Kidney (tissue), 14 donors: Measurements from ENCODE around the gene BABAM2. TPM values are rescaled to one million over a fixed set of nuclear protein-coding genes. Genes with fewer than 3 reads are reported as not detected.

Experiments
- DNase-seq, 5 donors: peaks; one replicate each; pipeline ENCODE4 v3.0.0-alpha.2; 2013 to 2020
- FAIRE-seq: peaks from 2 replicates; lab custom pipeline; 2012; peaks lifted over from hg19 to GRCh38; lab: Jason Lieb, UNC
- H3K27ac ChIP-seq, 2 donors: one replicate each; pipeline ENCODE4 v1.7.0; 2013; ENCODE audit warnings: low read depth in 2 of 2, low read length in 2 of 2, inconsistent platforms in 1 of 2
- H3K27me3 ChIP-seq: one replicate; pipeline ENCODE4 v1.7.1; 2013; ENCODE audit warnings: low read length, inconsistent platforms; ENCODE audit not compliant: control insufficient read depth, insufficient read depth
- H3K36me3 ChIP-seq, 3 donors: one replicate each; pipeline versions ENCODE4 v1.7.0 to v1.7.1; 2013; ENCODE audit warnings: low read length in 3 of 3, control low read depth in 1 of 3, inconsistent platforms in 1 of 3; ENCODE audit not compliant: insufficient read depth in 3 of 3, control insufficient read depth in 2 of 3
- H3K4me1 ChIP-seq, 3 donors: one replicate each; pipeline versions ENCODE4 v1.7.0 to v1.7.1; 2013; ENCODE audit warnings: low read length in 3 of 3, inconsistent platforms in 1 of 3, low read depth in 1 of 3; ENCODE audit not compliant: control insufficient read depth in 2 of 3, insufficient read depth in 2 of 3
- H3K4me3 ChIP-seq, 3 donors: one replicate each; pipeline versions ENCODE4 v1.7.0 to v1.8.1; 2013; ENCODE audit warnings: low read length in 3 of 3, control low read depth in 1 of 3, inconsistent platforms in 1 of 3
- H3K9ac ChIP-seq, 3 donors: one replicate each; pipeline versions ENCODE4 v1.7.0 to v1.7.1; 2013; ENCODE audit warnings: low read length in 3 of 3, control low read depth in 1 of 3, inconsistent platforms in 1 of 3
- H3K9me3 ChIP-seq, 3 donors: one replicate each; pipeline versions ENCODE4 v1.7.0 to v1.7.1; 2013; ENCODE audit warnings: low read length in 3 of 3, control low read depth in 1 of 3, inconsistent platforms in 1 of 3; ENCODE audit not compliant: control insufficient read depth in 2 of 3, insufficient read depth in 1 of 3
- intact Hi-C: fragments of 100-400 bp; cut with DNase I; formaldehyde crosslinking; loops from one replicate; pipeline ENCODE4 v1.11.1; 2022
- polyA plus RNA-seq: library from polyadenylated mRNA; stranded (reverse); fragments of 350-450 nt; fragmentation: Illumina TruSeq; extraction: RNeasy Lipid Tissue Mini Kit (QIAGEN cat#74804); gene quantifications from one replicate; pipeline ENCODE4 v1.2.3, GENCODE V29; 2014; ENCODE audit warnings: low read depth, low replicate concordance; ENCODE audit not compliant: insufficient read depth
- total RNA-seq: library from RNA; stranded (reverse); fragmentation: NEBNext Ultra II Directional; extraction: Animal tissue kit (Norgen Biotek cat#: 25700); gene quantifications from one replicate; pipeline ENCODE4 v1.2.1, GENCODE V29; 2021
- TF ChIP-seq, protein P1 (sequence below): IDR thresholded peaks from 3 replicates; pipeline ENCODE4 v1.5.1; 2012; ENCODE audit warnings: mild to moderate bottlenecking, moderate library complexity, borderline replicate concordance; ENCODE audit not compliant: insufficient read depth; ENCODE audit errors: extremely low read depth
- donor health status: control.
- donor health status: control.
- donor health status: control.
- donor health status: control.
- donor health status: control.
- donor health status: DM: yes; HTN: yes; CAD: no.
- donor health status: Normal renal cell carcinoma (clear cell type).

Gene BABAM2
- total and polyA plus RNA-seq, 2 donors from 2014 or later = 68.4 to 74.1 TPM

DNA sequence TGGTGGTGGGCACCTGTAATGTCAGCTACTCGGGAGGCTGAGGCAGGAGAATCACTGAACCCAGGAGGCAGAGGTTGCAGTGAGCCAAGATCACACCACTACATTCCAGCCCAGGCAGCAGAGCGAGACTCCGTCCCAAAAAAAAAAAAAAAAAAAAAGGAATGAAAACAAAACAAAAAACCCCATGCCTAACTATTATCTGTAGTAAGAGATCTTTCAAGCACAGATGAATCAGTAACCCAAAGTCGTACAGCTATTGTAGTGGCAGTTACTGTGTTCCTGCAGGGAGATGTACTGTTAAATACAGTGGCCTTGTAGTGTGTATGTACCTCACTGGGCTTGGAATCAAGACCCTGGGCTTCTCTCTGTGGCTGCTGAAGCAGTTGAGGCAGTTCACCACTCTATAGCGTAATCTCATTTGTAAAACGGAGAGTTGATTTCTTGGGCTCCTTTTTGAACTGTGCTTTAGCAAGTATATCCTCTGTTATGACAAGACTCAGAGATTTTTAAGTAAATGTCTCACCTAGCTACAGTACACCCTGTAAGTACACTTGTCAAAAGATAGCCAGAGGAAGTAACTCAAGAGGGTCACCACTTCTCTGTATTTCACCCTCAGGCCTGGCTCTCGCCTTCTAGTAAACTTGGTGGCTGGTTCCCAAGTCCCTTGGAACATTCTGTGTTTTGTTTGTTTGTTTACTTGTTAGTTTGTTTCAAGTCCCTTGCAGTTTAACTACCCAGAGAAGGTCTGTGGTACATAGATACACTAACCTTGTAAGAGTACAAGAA, 392.5 kb downstream of the BABAM2 start:
- H3K36me3 ChIP-seq = no peaks in the 10 kb centered on the region
- no peak overlapping the region for H3K4me3 ChIP-seq
- H3K9me3 ChIP-seq = no peaks in the 10 kb centered on the region
- peak overlapping the region in 1 of 2 donors; percentile 5 for H3K27ac ChIP-seq
- intact Hi-C loops = no loop called here
- H3K27me3 ChIP-seq = no peaks in the 10 kb centered on the region
- no peak overlapping the region for H3K9ac ChIP-seq
- FAIRE-seq = no peak
- H3K4me1 ChIP-seq = peaks cover 0 to 12% (median 0%) of the 10 kb centered on the region in 3 donors
- TF ChIP-seq, protein P1, sequence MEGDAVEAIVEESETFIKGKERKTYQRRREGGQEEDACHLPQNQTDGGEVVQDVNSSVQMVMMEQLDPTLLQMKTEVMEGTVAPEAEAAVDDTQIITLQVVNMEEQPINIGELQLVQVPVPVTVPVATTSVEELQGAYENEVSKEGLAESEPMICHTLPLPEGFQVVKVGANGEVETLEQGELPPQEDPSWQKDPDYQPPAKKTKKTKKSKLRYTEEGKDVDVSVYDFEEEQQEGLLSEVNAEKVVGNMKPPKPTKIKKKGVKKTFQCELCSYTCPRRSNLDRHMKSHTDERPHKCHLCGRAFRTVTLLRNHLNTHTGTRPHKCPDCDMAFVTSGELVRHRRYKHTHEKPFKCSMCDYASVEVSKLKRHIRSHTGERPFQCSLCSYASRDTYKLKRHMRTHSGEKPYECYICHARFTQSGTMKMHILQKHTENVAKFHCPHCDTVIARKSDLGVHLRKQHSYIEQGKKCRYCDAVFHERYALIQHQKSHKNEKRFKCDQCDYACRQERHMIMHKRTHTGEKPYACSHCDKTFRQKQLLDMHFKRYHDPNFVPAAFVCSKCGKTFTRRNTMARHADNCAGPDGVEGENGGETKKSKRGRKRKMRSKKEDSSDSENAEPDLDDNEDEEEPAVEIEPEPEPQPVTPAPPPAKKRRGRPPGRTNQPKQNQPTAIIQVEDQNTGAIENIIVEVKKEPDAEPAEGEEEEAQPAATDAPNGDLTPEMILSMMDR = no peak
- DNase-seq = no peak

DNA sequence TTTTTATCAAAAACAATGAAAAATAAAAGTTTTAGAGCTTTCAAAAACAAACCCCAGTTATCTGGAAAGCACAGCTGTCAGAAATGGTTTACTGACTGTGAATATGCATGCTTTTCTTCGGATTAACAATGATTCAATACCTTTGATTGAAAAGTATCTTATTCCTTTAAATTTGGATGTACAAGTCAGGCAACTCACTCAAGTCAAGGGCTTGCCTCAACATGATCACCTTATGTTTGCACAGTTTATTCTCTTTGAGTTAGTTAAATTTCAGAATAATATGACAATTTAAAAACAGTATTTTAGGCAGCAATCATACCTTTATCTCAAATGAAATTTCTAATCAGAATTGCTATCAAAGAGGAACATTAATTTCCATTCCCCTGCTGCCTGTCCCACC, 393.3 kb downstream of the BABAM2 start:
- no peak for DNase-seq
- intact Hi-C loops = no loop called here
- Histone ChIP-seq H3K9ac (no peak overlapping the region), H3K4me3 (no peak overlapping the region), H3K27ac (no peak overlapping the region), H3K27me3 (no peaks in the 10 kb centered on the region), H3K36me3 (no peaks in the 10 kb centered on the region), H3K4me1 (peaks cover 0 to 12% (median 0%) of the 10 kb centered on the region in 3 donors), H3K9me3 (no peaks in the 10 kb centered on the region)
- TF ChIP-seq, protein P1 = no peak
- FAIRE-seq = no peak

DNA sequence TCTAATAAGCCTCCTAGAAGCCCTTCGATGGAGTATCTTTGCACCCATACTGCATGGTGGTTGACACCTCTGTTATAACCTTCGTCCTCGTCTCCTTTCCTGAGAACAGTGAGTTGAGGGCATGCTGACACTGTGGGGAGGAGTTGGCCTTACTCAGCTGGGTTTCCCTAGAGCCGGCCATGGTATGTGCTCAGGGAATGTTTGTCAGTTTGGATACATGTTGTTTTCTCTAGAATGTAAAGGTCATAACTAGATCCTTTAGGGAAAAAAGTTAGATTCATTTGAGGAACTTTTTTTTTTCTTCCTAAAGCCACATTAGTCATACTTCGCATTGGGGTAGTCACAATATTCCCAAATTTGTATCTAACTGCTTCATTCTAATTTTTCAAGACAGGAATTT, 396.1 kb downstream of the BABAM2 start:
- no peak overlapping the region for H3K27ac ChIP-seq

More for the DNA sequence above, 396.1 kb downstream of the BABAM2 start:
- Histone ChIP-seq H3K9me3 (no peaks in the 10 kb centered on the region), H3K27me3 (no peaks in the 10 kb centered on the region), H3K4me3 (no peak overlapping the region), H3K9ac (no peak overlapping the region), H3K36me3 (no peaks in the 10 kb centered on the region), H3K4me1 (peaks cover 0 to 10% (median 0%) of the 10 kb centered on the region in 3 donors)
- DNase-seq = no peak
- FAIRE-seq = no peak
- TF ChIP-seq, protein P1 = no peak
- intact Hi-C loops = no loop called here
